Activated CD4-positive, alpha-beta T cell treated with anti-CD3 and anti-CD28 coated beads, Interleukin-2, amount 10 ng/mL, durations not matched to agents 24 days and 14 days (primary cell): ENCODE measurements around the gene SURF1. TPM values are rescaled to one million over a fixed set of nuclear protein-coding genes. Genes with fewer than 3 reads are reported as not detected.
"Not testable (repeated sequence)": the region's sequence is repeated elsewhere in the genome, so short reads cannot be mapped to it uniquely, and the experiment has no call there.

Experiments used
- DNase-seq: peaks from one replicate; pipeline ENCODE4 v3.0.0; 2022
- H3K27ac Mint-ChIP-seq: one replicate; pipeline ENCODE4 v1.8.0; 2022; ENCODE audit warnings: mild to moderate bottlenecking, mixed read lengths
- H3K27me3 Mint-ChIP-seq: one replicate; pipeline ENCODE4 v1.8.0; 2022; ENCODE audit warnings: mixed read lengths
- H3K36me3 Mint-ChIP-seq: one replicate; pipeline ENCODE4 v1.8.0; 2022; ENCODE audit warnings: low read depth, mild to moderate bottlenecking, mixed read lengths
- H3K4me1 Mint-ChIP-seq: one replicate; pipeline ENCODE4 v1.8.0; 2021; ENCODE audit warnings: mixed read lengths
- H3K4me3 Mint-ChIP-seq: one replicate; pipeline ENCODE4 v1.8.0; 2022; ENCODE audit warnings: mild to moderate bottlenecking, moderate library complexity, mixed read lengths
- H3K9me3 Mint-ChIP-seq: one replicate; pipeline ENCODE4 v1.8.0; 2021; ENCODE audit warnings: mixed read lengths
- intact Hi-C: fragments of 100-400 bp; cut with micrococcal nuclease; formaldehyde crosslinking; loops from one replicate; pipeline ENCODE4 v1.15.1; 2023
- total RNA-seq: library from RNA; stranded (reverse); gene quantifications from 2 replicates; pipeline ENCODE4 v1.2.3, GENCODE V29; 2022

Gene SURF1
- total RNA-seq, 1 donor from 2014 or later, result 33.2 TPM

DNA sequence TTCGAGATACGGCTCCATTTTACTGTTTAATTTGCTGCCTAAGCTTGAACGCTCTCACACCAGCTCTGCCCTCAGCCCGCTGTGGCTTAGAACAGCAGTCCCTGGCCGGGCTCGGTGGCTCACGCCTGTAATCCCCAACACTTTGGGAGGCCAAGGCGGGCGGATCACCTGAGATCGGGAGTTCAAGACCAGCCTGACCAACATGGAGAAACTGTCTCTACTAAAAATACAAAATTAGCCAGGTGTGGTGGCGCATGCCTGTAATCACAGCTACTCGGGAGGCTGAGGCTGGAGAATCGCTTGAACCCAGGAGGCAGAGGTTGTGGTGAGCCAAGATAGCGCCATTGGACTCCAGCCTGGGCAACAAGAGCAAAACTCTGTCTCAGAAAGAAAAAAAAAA, 21.0 kb upstream of the SURF1 start:
- H3K9me3 Mint-ChIP-seq, H3K27me3 Mint-ChIP-seq, H3K27ac Mint-ChIP-seq, DNase-seq, intact Hi-C loops: not testable (repeated sequence)
- Mint-ChIP-seq H3K36me3 (peaks cover 23% of the 10 kb centered on the region), H3K4me1 (peaks cover 29% of the 10 kb centered on the region), H3K4me3 (peak overlapping the region; percentile 67)

- DNase-seq, result peak; percentile 100
These were observed 19.7 kb upstream of the SURF1 start, which contains the start of the genes STKLD1 and SURF4 for GRCh38 chr9:133375724-133376654. STKLD1 (plus strand) TSS chr9:133376366; CDS start chr9:133376474, 108 bp downstream. SURF4 (minus strand) TSS chr9:133376060; CDS start chr9:133375969, 91 bp downstream.

DNA sequence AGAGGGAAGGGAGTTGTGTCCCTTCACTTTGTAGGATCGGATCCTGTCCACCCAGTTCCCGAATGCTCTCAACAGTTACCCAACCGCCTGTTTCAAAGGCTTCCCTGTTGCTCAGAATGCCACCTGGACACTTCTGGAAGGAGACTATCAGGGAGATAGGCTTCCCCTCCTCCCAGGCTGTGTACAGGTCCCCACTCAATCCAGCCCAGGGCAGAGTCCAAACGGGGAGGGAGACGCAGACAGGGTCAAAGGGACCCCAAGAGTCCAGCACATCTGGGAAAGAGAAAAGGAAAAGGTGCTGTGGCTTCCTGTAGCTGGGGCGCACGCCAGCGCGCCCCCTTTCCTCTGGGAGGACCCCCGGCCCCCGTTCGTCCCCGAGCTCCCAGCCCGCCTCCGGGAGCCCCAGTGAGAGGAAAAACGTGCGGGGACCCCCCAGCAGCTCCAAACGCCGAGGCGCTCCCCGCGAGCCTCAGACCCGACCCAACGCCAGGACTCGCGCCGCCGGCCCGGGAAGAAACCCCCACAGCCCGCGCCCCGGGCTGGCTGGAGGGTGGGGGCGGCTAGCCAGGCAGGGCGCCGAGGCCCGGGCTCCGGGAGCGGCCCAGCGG, 18.9 kb upstream of the SURF1 start:
- Mint-ChIP-seq H3K4me1 (peaks cover 49% of the 10 kb centered on the region), H3K36me3 (peaks cover 43% of the 10 kb centered on the region), H3K27me3 (peaks cover 7% of the 10 kb centered on the region), H3K4me3 (peak overlapping the region; percentile 99), H3K9me3 (no peaks in the 10 kb centered on the region), H3K27ac (peak overlapping the region; percentile 97)
- intact Hi-C loops, result no loop called here
- peak; percentile 76 for DNase-seq

More at GRCh38 chr9:133375724-133376654, 19.7 kb upstream of the SURF1 start, which contains the start of the genes STKLD1 and SURF4:
- Mint-ChIP-seq H3K27ac (peak within 1 kb of the TSS; percentile 97), H3K4me3 (peak within 1 kb of the TSS; percentile 99), H3K36me3 (peaks cover 35% of the 10 kb centered on the region), H3K4me1 (peaks cover 42% of the 10 kb centered on the region), H3K27me3 (peaks cover 7% of the 10 kb centered on the region), H3K9me3 (no peaks in the 10 kb centered on the region)
- intact Hi-C loops, result loop anchor here (1.0 kb wide), 4 partner anchors 28 to 83 kb away; partner anchors contain the start of genes CACFD1, MED22, REXO4 and RPL7A

GRCh38 chr9:133374612-133375115, 18.4 kb upstream of the SURF1 start:
- Mint-ChIP-seq H3K36me3 (peaks cover 49% of the 10 kb centered on the region), H3K4me3 (peak overlapping the region; percentile 99), H3K4me1 (peaks cover 54% of the 10 kb centered on the region), H3K9me3 (no peaks in the 10 kb centered on the region), H3K27me3 (peaks cover 7% of the 10 kb centered on the region), H3K27ac (peak overlapping the region; percentile 97)
- intact Hi-C loops, result loop anchor here (5.0 kb wide), 2 partner anchors 187 to 227 kb away; no protein-coding TSS in a partner anchor
- DNase-seq, result peak; percentile 74

DNA sequence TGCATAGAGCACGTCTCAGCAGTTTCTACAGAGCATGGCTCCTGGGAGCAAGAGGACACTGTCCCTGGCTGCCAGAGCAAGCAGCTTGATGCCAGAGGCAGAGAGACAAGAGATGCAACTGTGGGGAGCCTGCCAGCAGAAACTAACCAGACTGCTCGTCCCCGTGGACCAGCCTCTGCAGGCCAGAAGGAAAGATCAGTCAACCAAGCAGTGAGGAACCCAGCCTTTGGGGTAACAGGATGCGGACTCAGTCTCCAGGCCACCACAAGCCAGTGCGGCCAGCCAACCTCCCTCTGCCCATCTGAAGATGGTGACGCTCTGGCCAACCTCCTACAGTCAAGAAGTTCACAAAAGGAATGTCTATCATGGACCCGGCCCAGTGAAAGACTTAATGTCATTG, 15.9 kb upstream of the SURF1 start:
- Mint-ChIP-seq H3K4me1 (peaks cover 62% of the 10 kb centered on the region), H3K27ac (peak overlapping the region; percentile 94), H3K36me3 (peaks cover 64% of the 10 kb centered on the region), H3K27me3 (peaks cover 2% of the 10 kb centered on the region), H3K4me3 (peak overlapping the region; percentile 84), H3K9me3 (no peaks in the 10 kb centered on the region)
- intact Hi-C loops, result loop anchor here (5.0 kb wide), 2 partner anchors 185 to 225 kb away; no protein-coding TSS in a partner anchor
- DNase-seq, result peak; percentile 62

DNA sequence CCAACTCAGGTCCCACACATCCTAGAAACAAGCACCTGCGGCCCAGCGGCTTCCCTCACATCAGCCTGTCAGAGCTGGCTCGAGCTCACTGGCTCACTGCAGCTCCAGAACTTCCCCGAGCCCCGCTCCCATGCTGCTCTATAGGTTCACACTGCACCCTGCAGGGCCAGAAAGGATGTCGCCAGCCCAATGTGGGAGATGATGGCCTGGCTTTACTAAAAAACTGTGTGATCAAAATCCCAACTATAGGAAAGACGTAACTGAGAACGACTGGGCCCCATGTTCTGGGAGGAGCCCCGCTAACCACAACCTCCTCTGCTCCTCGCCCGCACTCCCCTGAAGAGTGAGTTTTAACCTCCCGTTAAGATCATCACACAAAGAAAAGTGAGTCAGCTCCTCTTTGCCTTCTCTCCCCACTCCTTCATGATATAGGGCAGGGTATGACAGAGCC, 15.0 kb upstream of the SURF1 start:
- peak overlapping the region; percentile 84 for H3K4me3 Mint-ChIP-seq
- H3K36me3 Mint-ChIP-seq, result peaks cover 70% of the 10 kb centered on the region
- peaks cover 62% of the 10 kb centered on the region for H3K4me1 Mint-ChIP-seq
- DNase-seq, result peak; percentile 87
- no peaks in the 10 kb centered on the region for H3K9me3 Mint-ChIP-seq
- intact Hi-C loops, result loop anchor here (1.0 to 5.0 kb wide), 6 partner anchors 15 to 224 kb away; partner anchors contain the start of genes MED22, RPL7A, SURF1 and SURF2
- H3K27me3 Mint-ChIP-seq, result peaks cover 2% of the 10 kb centered on the region
- peak overlapping the region; percentile 94 for H3K27ac Mint-ChIP-seq

DNA sequence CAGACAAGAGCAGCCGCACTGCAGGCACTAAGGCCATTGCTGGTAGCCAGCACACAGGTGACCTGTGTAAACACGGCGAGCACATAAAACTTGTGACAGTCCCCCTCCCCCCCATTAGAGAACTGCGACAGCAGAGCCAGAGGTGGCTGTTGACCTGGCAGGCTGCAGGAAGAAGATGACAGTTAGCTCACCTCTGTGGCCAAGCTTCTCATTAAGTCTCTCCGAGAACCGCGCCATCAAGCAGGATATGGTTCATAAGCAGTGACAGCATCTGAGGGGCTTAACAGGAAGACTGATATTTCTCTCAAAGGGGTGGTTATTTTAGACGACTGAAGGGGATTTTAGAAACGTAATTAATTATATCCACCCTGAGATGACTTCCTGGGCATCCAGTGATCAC, 14.4 kb upstream of the SURF1 start:
- peak overlapping the region; percentile 94 for H3K27ac Mint-ChIP-seq
- H3K4me3 Mint-ChIP-seq, result peak overlapping the region; percentile 84
- peaks cover 2% of the 10 kb centered on the region for H3K27me3 Mint-ChIP-seq
- peaks cover 62% of the 10 kb centered on the region for H3K4me1 Mint-ChIP-seq
- no peaks in the 10 kb centered on the region for H3K9me3 Mint-ChIP-seq
- peaks cover 76% of the 10 kb centered on the region for H3K36me3 Mint-ChIP-seq
- intact Hi-C loops, result loop anchor here (1.0 to 5.0 kb wide), 6 partner anchors 14 to 223 kb away; partner anchors contain the start of genes MED22, RPL7A, SURF1 and SURF2
- peak; percentile 80 for DNase-seq

- Mint-ChIP-seq H3K27me3 (peaks cover 2% of the 10 kb centered on the region), H3K9me3 (no peaks in the 10 kb centered on the region), H3K36me3 (peaks cover 80% of the 10 kb centered on the region), H3K27ac (peak overlapping the region; percentile 94), H3K4me3 (peak overlapping the region; percentile 84), H3K4me1 (peaks cover 59% of the 10 kb centered on the region)
- DNase-seq, result no peak
- intact Hi-C loops, result loop anchor here (2.0 to 5.0 kb wide), 3 partner anchors 91 to 223 kb away; no protein-coding TSS in a partner anchor
These were observed 13.6 kb upstream of the SURF1 start for GRCh38 chr9:133369933-133370332.

- Mint-ChIP-seq H3K4me3 (peak overlapping the region; percentile 84), H3K9me3 (no peaks in the 10 kb centered on the region), H3K27me3 (no peaks in the 10 kb centered on the region), H3K4me1 (peaks cover 55% of the 10 kb centered on the region), H3K27ac (peak overlapping the region; percentile 94), H3K36me3 (peaks cover 75% of the 10 kb centered on the region)
- intact Hi-C loops, result no loop called here
- DNase-seq, result no peak
These were observed 13.1 kb upstream of the SURF1 start for GRCh38 chr9:133369422-133369821.

DNA sequence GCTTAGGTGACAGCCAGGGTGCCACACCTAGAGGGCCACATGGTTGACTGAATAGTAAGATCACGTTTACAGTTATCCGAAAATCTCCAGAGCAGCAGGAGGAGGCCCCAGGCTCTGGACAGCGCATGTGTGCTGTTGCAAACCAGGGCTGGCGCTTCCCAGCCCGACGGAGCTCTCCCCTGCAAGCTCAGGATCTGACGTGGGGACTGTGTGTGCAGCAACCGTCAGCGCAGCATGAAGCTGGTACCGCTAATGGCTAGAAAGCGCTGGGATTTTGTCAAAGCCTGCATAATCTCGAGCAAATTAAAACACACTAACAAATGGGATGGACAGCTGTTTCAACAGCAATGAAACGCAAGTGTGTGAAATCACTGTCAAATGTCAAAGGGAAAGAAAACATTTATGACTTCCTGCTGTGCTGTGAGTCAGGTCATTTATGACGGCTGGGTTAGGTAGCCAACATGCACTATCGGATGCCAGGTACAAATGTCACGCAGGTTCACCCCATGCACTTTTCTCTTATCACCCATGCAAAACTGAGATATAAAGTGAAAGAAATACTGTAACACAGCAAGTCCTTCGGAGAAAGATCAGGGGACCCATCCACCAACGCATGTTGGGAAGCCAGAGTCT, 12.1 kb upstream of the SURF1 start:
- H3K4me1 Mint-ChIP-seq, result peaks cover 52% of the 10 kb centered on the region
- intact Hi-C loops, result no loop called here

DNA sequence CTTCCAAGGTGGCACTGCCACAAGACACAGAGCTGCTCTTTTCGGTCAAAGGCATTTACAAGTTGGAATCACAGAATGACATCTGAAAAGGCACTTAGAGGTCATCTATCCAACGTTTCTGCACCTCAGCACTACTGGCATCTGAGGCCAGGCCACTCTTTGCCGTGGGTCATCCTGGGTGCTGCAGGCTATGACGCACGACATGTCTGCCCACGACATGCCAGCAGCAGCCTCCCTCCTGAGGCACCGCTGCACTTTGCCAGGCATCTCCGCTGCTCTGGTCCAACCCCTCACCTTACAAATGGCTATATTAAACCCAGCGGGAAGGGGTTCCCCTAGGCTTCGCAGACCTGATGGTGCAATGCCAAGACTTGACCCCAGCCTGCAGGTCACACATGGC, 11.5 kb upstream of the SURF1 start:
- H3K27ac Mint-ChIP-seq, result no peak overlapping the region
- peaks cover 46% of the 10 kb centered on the region for H3K4me1 Mint-ChIP-seq
- no peak overlapping the region for H3K4me3 Mint-ChIP-seq
- peaks cover 80% of the 10 kb centered on the region for H3K36me3 Mint-ChIP-seq
- intact Hi-C loops, result no loop called here
- DNase-seq, result no peak
- H3K27me3 Mint-ChIP-seq, result no peaks in the 10 kb centered on the region
- no peaks in the 10 kb centered on the region for H3K9me3 Mint-ChIP-seq

More for the DNA sequence above, 12.1 kb upstream of the SURF1 start:
- Mint-ChIP-seq H3K36me3 (peaks cover 80% of the 10 kb centered on the region), H3K27ac (peak overlapping the region; percentile 94), H3K27me3 (no peaks in the 10 kb centered on the region), H3K4me3 (peak overlapping the region; percentile 22), H3K9me3 (no peaks in the 10 kb centered on the region)
- no peak for DNase-seq

DNA sequence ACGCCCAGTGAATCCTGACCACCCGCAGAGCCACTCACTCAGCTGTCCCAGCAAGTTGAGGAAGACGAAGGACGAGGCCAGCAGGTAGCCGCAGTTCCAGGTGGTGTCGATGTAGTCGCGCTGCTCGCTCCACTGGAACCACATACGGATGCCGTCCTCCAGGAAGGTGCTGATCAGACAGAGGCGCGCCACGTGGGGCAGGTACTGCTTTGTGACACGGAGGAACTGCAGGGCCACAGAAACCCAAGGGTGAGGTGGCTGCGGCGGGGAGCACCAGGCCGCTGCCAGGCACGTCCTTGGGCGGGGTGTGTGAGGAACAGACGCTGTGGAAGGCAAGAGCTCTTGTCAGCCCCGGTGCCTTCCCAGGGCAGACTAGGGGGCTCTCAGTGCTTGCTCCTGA, 10.9 kb upstream of the SURF1 start:
- Mint-ChIP-seq H3K4me3 (no peak overlapping the region), H3K4me1 (peaks cover 41% of the 10 kb centered on the region), H3K27me3 (no peaks in the 10 kb centered on the region), H3K36me3 (peaks cover 78% of the 10 kb centered on the region), H3K9me3 (no peaks in the 10 kb centered on the region), H3K27ac (no peak overlapping the region)
- no peak for DNase-seq
- intact Hi-C loops, result no loop called here

- peaks cover 40% of the 10 kb centered on the region for H3K4me1 Mint-ChIP-seq
- H3K36me3 Mint-ChIP-seq, result peaks cover 78% of the 10 kb centered on the region
- intact Hi-C loops, result no loop called here
- no peak overlapping the region for H3K4me3 Mint-ChIP-seq
- H3K27me3 Mint-ChIP-seq, result no peaks in the 10 kb centered on the region
- no peak overlapping the region for H3K27ac Mint-ChIP-seq
- H3K9me3 Mint-ChIP-seq, result no peaks in the 10 kb centered on the region
- DNase-seq, result no peak
These were observed 10.1 kb upstream of the SURF1 start for GRCh38 chr9:133366435-133366834.
